GM21381 (cell line): Measurements from ENCODE around the gene MLLT10.

Source experiments
- ATAC-seq: cut with Tn5 transposase; IDR thresholded peaks from one replicate; pipeline ENCODE4 v1.9.1; 2021; ENCODE audit warnings: mild to moderate bottlenecking, moderate library complexity; ENCODE audit not compliant: unreplicated experiment

Gene MLLT10

DNA sequence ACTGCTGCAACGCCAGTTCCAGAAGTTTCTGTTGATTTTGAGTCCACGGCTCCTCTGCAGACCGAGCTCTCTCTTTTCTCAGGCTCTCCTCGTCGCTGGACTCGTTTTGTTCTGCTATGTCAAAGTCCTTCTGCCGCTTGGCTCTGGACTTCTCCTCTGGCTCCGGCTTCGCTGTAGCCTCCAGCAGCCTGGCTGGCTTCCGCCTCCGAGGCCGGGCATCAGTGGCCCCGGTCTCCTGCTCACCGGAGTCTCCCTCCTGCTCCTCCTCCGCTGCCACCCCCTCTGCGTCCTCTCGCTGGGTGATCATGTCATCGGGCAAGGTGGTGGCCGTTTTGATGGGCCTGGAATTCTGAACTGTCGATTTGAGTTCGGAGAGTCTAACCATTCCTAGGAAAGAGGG is 225.2 kb downstream of the MLLT10 start:
- no peak for ATAC-seq

DNA sequence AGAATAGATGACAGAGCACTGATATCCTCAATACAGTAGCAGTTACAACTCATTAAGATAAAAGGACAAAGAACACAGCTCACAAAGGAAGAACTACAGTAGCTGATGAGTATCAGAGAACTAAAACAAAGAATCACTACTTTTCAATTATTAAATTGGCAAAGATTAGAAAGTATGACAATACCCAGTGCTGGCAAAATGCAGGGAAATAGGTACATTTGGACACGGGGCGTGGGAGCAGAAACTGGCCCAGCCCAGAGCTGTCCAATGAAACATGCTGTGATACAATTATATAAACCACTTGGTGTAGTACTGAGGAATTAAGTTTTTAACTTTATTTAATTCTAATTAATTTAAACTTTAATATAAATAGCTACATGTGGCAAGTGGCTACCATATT is 226.3 kb downstream of the MLLT10 start:
- ATAC-seq = no peak

DNA sequence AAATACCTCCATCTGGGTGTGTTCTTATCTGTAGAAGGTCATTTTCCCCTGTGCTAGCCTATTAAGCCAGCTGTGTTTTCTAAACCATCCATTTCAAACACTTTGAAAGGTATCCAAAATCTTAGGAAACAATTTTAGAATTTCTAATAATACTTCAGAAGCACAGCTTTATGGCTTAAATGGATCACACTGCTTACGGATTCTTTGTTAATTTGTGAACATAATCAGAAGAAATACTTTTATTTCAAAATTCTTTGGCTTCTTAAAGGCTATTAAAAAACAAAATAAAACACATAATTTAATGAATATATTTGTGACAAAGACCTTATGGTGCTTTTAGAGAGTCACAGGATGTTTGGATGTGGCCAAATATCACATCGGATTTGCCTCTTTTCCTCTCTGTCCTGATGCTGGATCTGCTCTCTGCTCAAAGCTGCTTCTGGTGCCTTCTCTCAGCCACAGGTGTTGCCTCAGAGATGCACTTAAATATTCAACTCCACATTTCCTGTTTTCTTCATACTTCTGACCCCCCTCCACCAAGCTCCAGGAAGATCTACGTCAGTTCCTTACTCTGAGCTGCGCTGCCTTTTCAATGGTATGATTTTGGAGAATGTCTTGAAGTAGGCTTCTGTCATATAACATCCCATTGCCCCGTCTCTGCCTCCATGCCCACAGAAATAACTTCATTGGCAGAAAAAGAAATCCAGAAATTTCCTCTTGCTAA is 230.6 kb downstream of the MLLT10 start:
- ATAC-seq = no peak

DNA sequence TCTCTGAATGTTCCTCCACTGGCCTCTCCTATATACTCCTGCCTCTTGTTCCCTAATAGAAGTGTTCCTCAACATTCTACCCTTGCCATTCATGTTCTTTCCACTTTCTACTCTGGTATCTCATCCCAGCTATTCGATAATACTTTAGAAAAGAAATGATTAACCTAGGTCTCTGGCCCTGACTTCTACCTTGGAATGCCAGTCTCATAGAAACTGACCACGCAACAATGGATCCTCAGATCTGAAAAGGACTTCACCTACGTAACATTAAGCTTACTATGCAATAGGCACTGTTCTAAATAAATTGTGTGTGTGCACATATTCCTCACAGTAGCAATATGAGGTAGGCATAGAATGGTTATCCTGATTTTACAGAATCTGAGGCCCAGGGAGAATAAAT is 235.0 kb downstream of the MLLT10 start:
- no peak for ATAC-seq

DNA sequence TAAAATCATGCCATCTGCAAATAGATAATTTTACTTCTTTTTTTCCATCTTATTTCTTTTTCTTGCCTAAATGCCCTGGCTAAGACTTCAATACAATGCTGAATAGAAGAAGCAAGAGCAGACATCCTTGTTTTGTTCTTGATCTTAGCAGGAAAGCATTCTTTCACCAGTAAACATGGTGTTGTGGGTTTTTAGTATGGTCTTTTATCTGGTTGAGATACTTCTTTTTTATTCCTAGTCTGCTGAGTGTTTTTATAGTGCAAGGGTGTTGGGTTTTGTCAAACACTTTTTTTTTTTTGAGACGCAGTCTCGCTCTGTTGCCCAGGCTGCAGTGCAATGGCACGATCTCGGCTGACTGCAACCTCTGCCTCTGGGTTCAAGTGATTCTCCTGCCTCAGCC is 237.2 kb downstream of the MLLT10 start:
- ATAC-seq = no peak

DNA sequence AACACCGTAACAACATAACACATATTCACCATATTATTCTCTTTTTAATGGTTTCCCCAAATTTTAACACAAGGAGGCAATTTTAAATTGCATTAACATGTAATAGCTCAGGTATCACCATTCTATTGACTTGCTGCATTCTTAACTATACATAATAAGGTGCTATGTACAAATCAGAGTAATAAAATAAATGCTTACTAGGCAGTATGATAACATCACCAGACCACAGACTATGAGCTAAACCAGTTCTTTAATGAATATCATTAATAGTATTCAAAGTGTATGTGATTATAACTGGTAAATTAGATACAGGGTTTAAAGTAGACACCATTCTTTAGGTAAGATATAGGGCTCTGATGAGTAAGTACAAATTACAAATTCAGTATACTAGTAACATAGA is 242.9 kb downstream of the MLLT10 start:
- no peak for ATAC-seq

DNA sequence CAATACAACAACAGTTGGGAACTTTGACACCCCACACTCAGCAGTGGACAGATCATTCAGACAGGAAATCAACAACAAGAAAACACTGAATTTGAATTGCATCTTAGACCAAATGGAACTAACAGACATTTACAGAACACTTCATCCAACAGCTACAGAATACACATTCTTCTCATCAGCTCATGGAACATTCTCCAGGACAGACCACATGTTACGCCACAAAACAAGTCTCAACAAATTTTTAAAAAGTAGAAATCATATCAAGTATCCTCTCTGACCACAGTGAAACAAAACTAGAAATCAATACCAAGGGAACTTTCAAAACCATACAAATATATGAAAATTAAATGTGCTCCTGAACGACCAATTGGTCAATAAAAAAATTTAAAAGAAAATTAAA is 257.2 kb downstream of the MLLT10 start:
- ATAC-seq = no peak
